B cell (primary cell): ENCODE measurements around the gene LZTFL1. TPM values are rescaled to one million over a fixed set of nuclear protein-coding genes. Genes with fewer than 3 reads are reported as not detected.
A peak's percentile ranks its signal among the peaks of the same experiment; 100 is the strongest.

Source experiments
- ATAC-seq: fragments of 200-7000 bp; cut with Tn5 transposase; one replicate; pipeline ENCODE4 v1.10.0; 2021; ENCODE audit warnings: low read depth, mild to moderate bottlenecking, moderate number of reproducible peaks, moderate library complexity
- CTCF ChIA-PET: fragments of 350-600 bp; sonication (Branson Sonifier 250); formaldehyde crosslinking; loops from one replicate; lab custom pipeline; 2021; ENCODE audit warnings: antibody characterized with exemption, inconsistent platforms; lab: Charles Lee
- POLR2A ChIA-PET: fragments of 350-600 bp; sonication (Branson Sonifier 250); formaldehyde crosslinking; loops from one replicate; lab custom pipeline; 2021; ENCODE audit warnings: antibody characterized with exemption; lab: Charles Lee
- DNase-seq: peaks from one replicate; pipeline ENCODE4 v3.0.0; 2013
- H2AFZ ChIP-seq: 2 replicates; pipeline ENCODE4 v1.6.1; 2012; ENCODE audit warnings: mild to moderate bottlenecking, low read depth, low read length; ENCODE audit not compliant: insufficient read depth, poor library complexity, severe bottlenecking
- H3K27ac ChIP-seq, 2 donors: 1 replicate in 1 of 2; 2 replicates in 1 of 2; pipeline ENCODE4 v1.5.1; 2012 to 2013; ENCODE audit warnings: low read length in 2 of 2, mild to moderate bottlenecking in 2 of 2, moderate library complexity in 1 of 2
- H3K27me3 ChIP-seq, 4 experiments: fragments of 200-600 bp in 1 of 4; sonication (generic) in 1 of 4; replicated peaks in 1 of 4; 1 replicate in 2 of 4; 2 replicates in 2 of 4; pipeline versions ENCODE4 v1.6.1 to v1.7.0; 2013 to 2016; ENCODE audit warnings: low read length in 3 of 4, mild to moderate bottlenecking in 2 of 4, mixed read lengths in 1 of 4, moderate library complexity in 1 of 4; ENCODE audit not compliant: insufficient read depth in 4 of 4, control insufficient read depth in 3 of 4; ENCODE audit errors: control extremely low read depth in 1 of 4
- H3K36me3 ChIP-seq, 2 experiments: replicated peaks in 1 of 2; 1 replicate in 1 of 2; 2 replicates in 1 of 2; pipeline versions ENCODE4 v1.6.1 to v1.7.1; 2013; ENCODE audit warnings: low read length in 1 of 2; ENCODE audit not compliant: insufficient read depth in 2 of 2, control insufficient read depth in 1 of 2; ENCODE audit errors: control extremely low read depth in 1 of 2, extremely low read depth in 1 of 2
- H3K4me1 ChIP-seq, 2 donors: fragments of 200-600 bp in 1 of 2; sonication (generic) in 1 of 2; 1 replicate in 1 of 2; 2 replicates in 1 of 2; pipeline versions ENCODE4 v1.5.1 to v1.6.1; 2013 to 2017; ENCODE audit warnings: low read length in 2 of 2; ENCODE audit not compliant: control insufficient read depth in 2 of 2, insufficient read depth in 2 of 2
- H3K4me2 ChIP-seq: replicated peaks from 2 replicates; pipeline ENCODE3; 2012; ENCODE audit warnings: mild to moderate bottlenecking, low read depth, low read length; ENCODE audit not compliant: poor library complexity, severe bottlenecking
- H3K4me3 ChIP-seq, 5 experiments: fragments of 200-600 bp in 1 of 5; sonication (generic) in 1 of 5; 1 replicate in 3 of 5; 2 replicates in 2 of 5; pipeline versions ENCODE4 v1.5.1 to v1.7.0; 2011 to 2016; ENCODE audit warnings: low read length in 4 of 5, mild to moderate bottlenecking in 4 of 5, low read depth in 2 of 5, control low read depth in 1 of 5, moderate library complexity in 1 of 5; ENCODE audit not compliant: insufficient read depth in 1 of 5; ENCODE audit errors: control extremely low read depth in 1 of 5, extremely low read depth in 1 of 5
- H3K79me2 ChIP-seq: fragments of 200-600 bp; sonication (generic); one replicate; pipeline ENCODE4 v1.6.0; 2016; ENCODE audit warnings: low read length; ENCODE audit not compliant: control insufficient read depth, insufficient read depth
- H3K9ac ChIP-seq: fragments of 200-600 bp; sonication (generic); 2 replicates; pipeline ENCODE4 v1.6.1; 2017; ENCODE audit warnings: mild to moderate bottlenecking, low read length, moderate library complexity
- H3K9me3 ChIP-seq, 3 donors: one replicate each; pipeline versions ENCODE4 v1.6.1 to v1.7.1; 2013; ENCODE audit warnings: low read length in 2 of 3; ENCODE audit not compliant: control insufficient read depth in 2 of 3, insufficient read depth in 1 of 3; ENCODE audit errors: control extremely low read depth in 1 of 3
- H4K20me1 ChIP-seq: 2 replicates; pipeline ENCODE4 v1.6.0; 2012; ENCODE audit warnings: mild to moderate bottlenecking, low read length; ENCODE audit not compliant: insufficient read depth, control insufficient read depth, poor library complexity, severe bottlenecking
- H3K27ac Mint-ChIP-seq: one replicate; pipeline ENCODE4 v1.8.0; 2021; ENCODE audit warnings: mixed read lengths
- H3K27me3 Mint-ChIP-seq: one replicate; pipeline ENCODE4 v1.8.0; 2021; ENCODE audit warnings: mixed read lengths
- H3K4me1 Mint-ChIP-seq: one replicate; pipeline ENCODE4 v1.8.0; 2021; ENCODE audit warnings: mixed read lengths
- H3K4me3 Mint-ChIP-seq: one replicate; pipeline ENCODE4 v1.8.0; 2021; ENCODE audit warnings: mixed read lengths
- H3K9me3 Mint-ChIP-seq: one replicate; pipeline ENCODE4 v1.8.0; 2022; ENCODE audit warnings: mixed read lengths; ENCODE audit not compliant: insufficient read depth
- EZH2 ChIP-seq: IDR thresholded peaks from 2 replicates; pipeline ENCODE4 v1.6.1; 2012; ENCODE audit warnings: borderline replicate concordance, low read depth, mild to moderate bottlenecking, moderate library complexity, low read length; ENCODE audit not compliant: insufficient read depth, poor library complexity, severe bottlenecking
- WGBS: methylation state at CpG from one replicate; pipeline ENCODE4 v1.1.5; 2013; ENCODE audit warnings: missing lambda C conversion rate; ENCODE audit not compliant: insufficient coverage; 5-methylcytosine and 5-hydroxymethylcytosine counted together
- intact Hi-C: fragments of 100-400 bp; cut with micrococcal nuclease; formaldehyde crosslinking; loops from one replicate; pipeline ENCODE4 v1.10.0; 2022
- polyA plus RNA-seq: library from polyadenylated mRNA; depleted of rRNA; stranded (reverse); fragments of >200 nt; gene quantifications from 2 replicates; pipeline ENCODE4 v1.2.3, GENCODE V29; 2012
- total RNA-seq, 2 donors: library from RNA; stranded (reverse); fragments of 120-200 nt in 1 of 2; gene quantifications; 1 replicate in 1 of 2; 2 replicates in 1 of 2; pipeline versions ENCODE4 v1.2.3 to v1.2.4, GENCODE V29; 2013 to 2022
- TF ChIP-seq, protein P1 (sequence below): fragments of 200-600 bp; IDR thresholded peaks from one replicate; pipeline ENCODE4 v1.8.0; 2022; ENCODE audit warnings: antibody characterized with exemption, mild to moderate bottlenecking

LZTFL1 gene
- total and polyA plus RNA-seq, 2 donors (not counting 1 experiment from before 2014, with no cell fraction given), result 16.5 to 17.8 TPM

DNA sequence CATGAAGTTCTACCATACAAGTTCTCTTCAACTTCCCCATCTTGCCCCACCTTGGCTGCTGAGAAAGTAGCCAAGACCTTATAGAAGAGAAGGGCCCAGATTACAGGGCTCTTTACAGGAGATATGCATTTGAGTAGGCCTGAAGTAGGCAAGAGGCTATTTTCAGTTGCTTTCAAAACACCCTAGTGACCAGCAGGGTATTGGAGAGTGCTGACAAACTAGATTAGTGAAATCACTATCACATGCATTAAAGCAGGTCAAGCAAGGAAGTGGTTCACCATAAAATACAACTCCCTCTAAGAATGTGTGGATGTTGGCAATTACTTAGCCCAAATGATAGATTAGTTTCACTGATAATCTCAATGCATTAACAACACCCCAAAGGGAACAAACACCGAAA lies 2.7 kb upstream of the LZTFL1 start:
- Histone ChIP-seq H3K27me3 (no peaks in the 10 kb centered on the region), H3K36me3 (no peaks in the 10 kb centered on the region), H3K4me1 (peaks cover 12 to 16% of the 10 kb centered on the region in 2 donors), H4K20me1 (no peaks in the 10 kb centered on the region), H3K9me3 (no peaks in the 10 kb centered on the region), H3K79me2 (peaks cover 6% of the 10 kb centered on the region), H3K4me2 (no peak overlapping the region), H2AFZ (no peak overlapping the region), H3K9ac (no peak overlapping the region), H3K4me3 (no peak overlapping the region), H3K27ac (no peak overlapping the region)
- no peak for TF ChIP-seq EZH2
- TF ChIP-seq, protein P1, sequence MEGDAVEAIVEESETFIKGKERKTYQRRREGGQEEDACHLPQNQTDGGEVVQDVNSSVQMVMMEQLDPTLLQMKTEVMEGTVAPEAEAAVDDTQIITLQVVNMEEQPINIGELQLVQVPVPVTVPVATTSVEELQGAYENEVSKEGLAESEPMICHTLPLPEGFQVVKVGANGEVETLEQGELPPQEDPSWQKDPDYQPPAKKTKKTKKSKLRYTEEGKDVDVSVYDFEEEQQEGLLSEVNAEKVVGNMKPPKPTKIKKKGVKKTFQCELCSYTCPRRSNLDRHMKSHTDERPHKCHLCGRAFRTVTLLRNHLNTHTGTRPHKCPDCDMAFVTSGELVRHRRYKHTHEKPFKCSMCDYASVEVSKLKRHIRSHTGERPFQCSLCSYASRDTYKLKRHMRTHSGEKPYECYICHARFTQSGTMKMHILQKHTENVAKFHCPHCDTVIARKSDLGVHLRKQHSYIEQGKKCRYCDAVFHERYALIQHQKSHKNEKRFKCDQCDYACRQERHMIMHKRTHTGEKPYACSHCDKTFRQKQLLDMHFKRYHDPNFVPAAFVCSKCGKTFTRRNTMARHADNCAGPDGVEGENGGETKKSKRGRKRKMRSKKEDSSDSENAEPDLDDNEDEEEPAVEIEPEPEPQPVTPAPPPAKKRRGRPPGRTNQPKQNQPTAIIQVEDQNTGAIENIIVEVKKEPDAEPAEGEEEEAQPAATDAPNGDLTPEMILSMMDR, result no peak
- intact Hi-C loops, result loop anchor here (5.0 kb wide), 2 partner anchors 48 to 83 kb away; no protein-coding TSS in a partner anchor
- WGBS, result no CpG with 5 or more reads among the region's 1 CpG
- Mint-ChIP-seq H3K4me3 (no peak overlapping the region), H3K9me3 (no peaks in the 10 kb centered on the region), H3K4me1 (peaks cover 23% of the 10 kb centered on the region), H3K27ac (no peak overlapping the region), H3K27me3 (no peaks in the 10 kb centered on the region)
- POLR2A ChIA-PET, result interaction anchor here (0.5 kb wide), 1 partner anchor 601 kb away, joined by 6 read pairs; no protein-coding TSS in a partner anchor
- ATAC-seq (no peak), DNase-seq (no peak)
- CTCF ChIA-PET, result no interaction called here

DNA sequence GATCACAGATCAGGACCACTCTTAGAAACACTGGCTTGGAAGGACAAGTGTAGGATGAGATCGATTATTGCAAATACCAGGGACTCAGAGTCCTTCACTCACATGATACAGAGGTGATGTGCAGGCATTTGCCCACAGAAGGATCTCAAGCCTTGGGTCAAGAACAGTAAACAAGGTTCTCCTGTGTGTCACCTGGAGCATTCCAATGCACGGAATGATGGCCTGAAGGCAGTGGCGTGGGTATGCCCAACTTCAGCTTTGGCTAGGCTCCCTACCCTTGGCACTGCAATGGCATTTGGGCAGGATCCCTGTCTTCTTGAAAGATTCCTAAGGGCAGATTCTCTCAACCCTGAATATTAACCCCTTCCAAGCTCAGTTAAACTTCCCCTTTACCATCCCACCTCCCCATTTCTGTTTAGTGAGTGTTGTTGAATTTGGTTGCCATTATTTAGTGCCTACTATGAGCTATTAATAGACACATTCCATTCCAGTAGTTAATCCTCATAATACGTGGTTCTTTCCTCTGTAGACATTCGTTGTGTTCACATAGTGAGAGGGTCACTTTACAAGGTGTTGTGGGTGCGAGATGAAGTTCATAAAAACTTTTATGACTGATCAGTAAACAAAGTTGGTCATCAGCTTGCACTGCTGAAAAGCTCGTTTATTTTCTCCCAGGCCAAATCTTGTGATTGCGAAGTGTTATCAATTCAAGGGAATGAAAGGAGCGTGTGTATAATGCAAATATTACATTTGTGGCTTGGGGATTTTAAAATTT lies 1.1 kb upstream of the LZTFL1 start:
- H3K27ac Mint-ChIP-seq, result peak overlapping the region; percentile 16
- POLR2A ChIA-PET, result interaction anchor here (0.5 kb wide), 1 partner anchor 24 kb away, joined by 8 read pairs; no protein-coding TSS in a partner anchor

More for the DNA sequence above, 1.1 kb upstream of the LZTFL1 start:
- no peak overlapping the region for H3K4me3 ChIP-seq
- no peak overlapping the region for H2AFZ ChIP-seq
- no peaks in the 10 kb centered on the region for H3K27me3 Mint-ChIP-seq
- peaks cover 12 to 16% of the 10 kb centered on the region in 2 donors for H3K4me1 ChIP-seq
- H3K4me1 Mint-ChIP-seq, result peaks cover 23% of the 10 kb centered on the region
- peak overlapping the region; percentile 98 for H3K4me3 Mint-ChIP-seq
- no peaks in the 10 kb centered on the region for H4K20me1 ChIP-seq
- WGBS, result 100% methylated on average over 4 of the region's 9 CpGs
- H3K27ac ChIP-seq, result no peak overlapping the region
- intact Hi-C loops, result loop anchor here (1.0 to 5.0 kb wide), 5 partner anchors 49 to 246 kb away; partner anchors contain the start of genes FYCO1 and SACM1L
- CTCF ChIA-PET, result interaction anchor here (0.9 to 1.9 kb wide), 2 partner anchors 20 to 646 kb away, joined by 3 to 4 read pairs; no protein-coding TSS in a partner anchor
- H3K9me3 ChIP-seq, result no peaks in the 10 kb centered on the region
- H3K36me3 ChIP-seq, result no peaks in the 10 kb centered on the region
- DNase-seq (no peak), ATAC-seq (no peak)
- peak overlapping the region; percentile 94 for H3K9ac ChIP-seq
- H3K27me3 ChIP-seq, result no peaks in the 10 kb centered on the region
- no peaks in the 10 kb centered on the region for H3K9me3 Mint-ChIP-seq
- TF ChIP-seq, protein P1, result no peak
- no peak for TF ChIP-seq EZH2
- peaks cover 17% of the 10 kb centered on the region for H3K79me2 ChIP-seq
- peak overlapping the region; percentile 91 for H3K4me2 ChIP-seq
